ENCODE data around the gene VSTM4.
A peak's percentile ranks its signal among the peaks of the same experiment; 100 is the strongest.

The VSTM4 gene

DNA sequence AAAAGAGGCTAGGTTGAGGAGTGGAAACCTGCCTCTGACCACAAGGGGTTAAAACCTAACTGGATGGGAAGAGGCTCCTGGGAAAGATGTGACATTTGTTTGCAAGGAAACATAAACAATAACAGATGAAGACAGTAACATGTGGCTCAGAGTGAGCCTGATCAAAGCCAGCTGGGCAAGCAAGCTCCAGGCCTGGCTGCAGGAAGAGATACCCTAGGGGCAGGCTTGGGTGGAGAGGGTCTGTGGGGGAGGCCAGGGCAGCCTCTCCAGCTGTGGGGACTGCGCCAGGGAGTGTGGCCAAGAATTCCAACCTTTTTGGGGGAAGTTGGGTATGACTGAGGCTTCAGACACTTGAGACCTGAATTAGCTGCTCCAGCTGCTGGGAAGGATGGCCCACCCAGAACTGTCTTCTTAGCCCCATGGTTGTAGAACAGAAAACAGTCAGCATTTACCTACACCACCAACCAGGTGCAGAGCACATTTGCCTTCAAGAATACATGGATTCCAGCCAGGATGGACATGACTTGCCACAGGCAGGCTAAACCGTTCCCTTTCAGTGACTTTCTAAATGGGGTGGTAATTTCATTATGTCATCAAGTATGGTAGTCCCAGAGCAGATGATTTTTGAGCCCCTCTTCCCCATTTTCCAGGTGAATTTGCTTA, 28.9 kb upstream of the VSTM4 start:
- no peak overlapping the region for H3K4me3 ChIP-seq (ENCODE audit: low read length)
- no peak for DNase-seq (ENCODE audit: low read depth)
- TF ChIP-seq, protein P1, sequence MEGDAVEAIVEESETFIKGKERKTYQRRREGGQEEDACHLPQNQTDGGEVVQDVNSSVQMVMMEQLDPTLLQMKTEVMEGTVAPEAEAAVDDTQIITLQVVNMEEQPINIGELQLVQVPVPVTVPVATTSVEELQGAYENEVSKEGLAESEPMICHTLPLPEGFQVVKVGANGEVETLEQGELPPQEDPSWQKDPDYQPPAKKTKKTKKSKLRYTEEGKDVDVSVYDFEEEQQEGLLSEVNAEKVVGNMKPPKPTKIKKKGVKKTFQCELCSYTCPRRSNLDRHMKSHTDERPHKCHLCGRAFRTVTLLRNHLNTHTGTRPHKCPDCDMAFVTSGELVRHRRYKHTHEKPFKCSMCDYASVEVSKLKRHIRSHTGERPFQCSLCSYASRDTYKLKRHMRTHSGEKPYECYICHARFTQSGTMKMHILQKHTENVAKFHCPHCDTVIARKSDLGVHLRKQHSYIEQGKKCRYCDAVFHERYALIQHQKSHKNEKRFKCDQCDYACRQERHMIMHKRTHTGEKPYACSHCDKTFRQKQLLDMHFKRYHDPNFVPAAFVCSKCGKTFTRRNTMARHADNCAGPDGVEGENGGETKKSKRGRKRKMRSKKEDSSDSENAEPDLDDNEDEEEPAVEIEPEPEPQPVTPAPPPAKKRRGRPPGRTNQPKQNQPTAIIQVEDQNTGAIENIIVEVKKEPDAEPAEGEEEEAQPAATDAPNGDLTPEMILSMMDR (conservative IDR thresholded peaks at IDR 0.05; ENCODE audit: low read depth, low read length): no peak

DNA sequence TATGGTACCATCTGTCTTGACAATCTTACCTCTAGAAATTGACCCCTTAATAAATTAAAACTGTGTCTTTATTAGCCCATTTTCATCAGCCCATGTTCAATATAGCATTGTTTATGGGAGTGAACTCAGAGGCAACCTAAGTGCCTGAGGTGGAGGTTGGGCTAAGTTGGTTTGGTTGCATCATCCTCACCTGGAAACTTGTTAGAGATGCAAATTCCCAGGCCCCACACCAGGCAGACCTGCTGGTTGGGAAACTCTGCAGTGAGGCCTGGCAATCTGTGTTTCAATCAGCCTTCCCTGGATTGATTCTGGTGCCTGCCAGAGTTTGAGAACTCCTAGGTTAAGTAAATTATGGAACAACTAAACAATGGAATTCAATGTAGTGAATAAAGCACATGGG, 27.9 kb upstream of the VSTM4 start:
- TF ChIP-seq, protein P1 (conservative IDR thresholded peaks at IDR 0.05; ENCODE audit: low read depth, low read length): no peak
- no peak for DNase-seq (ENCODE audit: low read depth)
- no peak overlapping the region for H3K4me3 ChIP-seq (ENCODE audit: low read length)

DNA sequence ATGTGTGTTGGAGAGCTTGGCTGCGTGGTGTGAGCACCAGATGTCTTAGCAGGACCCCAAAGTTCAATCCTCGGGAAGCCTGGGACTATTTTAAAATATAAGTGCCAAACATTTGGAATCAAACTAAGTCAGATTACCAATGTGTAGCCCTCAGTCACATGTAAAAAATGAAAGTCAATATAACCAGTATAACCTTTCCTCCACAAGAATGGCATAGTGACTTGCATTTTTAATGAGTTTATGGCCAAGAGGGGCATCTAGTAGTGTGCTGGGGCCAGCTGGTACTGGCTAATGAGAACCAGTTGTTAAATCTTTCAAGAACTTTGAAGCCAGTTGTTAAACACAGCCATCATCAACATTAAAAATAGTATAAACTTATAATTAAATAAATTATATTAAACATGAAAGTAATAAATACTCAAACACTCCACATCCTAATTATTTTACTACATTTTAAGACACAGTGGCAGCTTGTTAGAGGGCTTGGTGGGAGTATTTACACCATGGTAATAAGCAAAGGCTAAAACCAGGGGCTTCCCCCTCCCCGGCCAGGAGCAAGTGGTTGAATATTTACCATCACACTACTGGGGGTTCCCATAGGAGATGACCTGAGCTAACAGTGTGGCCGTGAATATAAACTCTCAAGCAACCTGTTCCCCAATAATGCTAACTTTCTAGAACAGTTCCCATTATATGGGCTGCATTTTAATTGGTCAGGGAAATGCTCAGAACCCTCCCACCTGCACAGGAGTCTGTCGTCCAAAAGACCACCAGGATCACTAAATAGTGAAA, 26.4 kb upstream of the VSTM4 start:
- TF ChIP-seq, protein P1 (conservative IDR thresholded peaks at IDR 0.05; ENCODE audit: low read depth, low read length): no peak
- no peak overlapping the region for H3K4me3 ChIP-seq (ENCODE audit: low read length)
- DNase-seq (ENCODE audit: low read depth): no peak

DNA sequence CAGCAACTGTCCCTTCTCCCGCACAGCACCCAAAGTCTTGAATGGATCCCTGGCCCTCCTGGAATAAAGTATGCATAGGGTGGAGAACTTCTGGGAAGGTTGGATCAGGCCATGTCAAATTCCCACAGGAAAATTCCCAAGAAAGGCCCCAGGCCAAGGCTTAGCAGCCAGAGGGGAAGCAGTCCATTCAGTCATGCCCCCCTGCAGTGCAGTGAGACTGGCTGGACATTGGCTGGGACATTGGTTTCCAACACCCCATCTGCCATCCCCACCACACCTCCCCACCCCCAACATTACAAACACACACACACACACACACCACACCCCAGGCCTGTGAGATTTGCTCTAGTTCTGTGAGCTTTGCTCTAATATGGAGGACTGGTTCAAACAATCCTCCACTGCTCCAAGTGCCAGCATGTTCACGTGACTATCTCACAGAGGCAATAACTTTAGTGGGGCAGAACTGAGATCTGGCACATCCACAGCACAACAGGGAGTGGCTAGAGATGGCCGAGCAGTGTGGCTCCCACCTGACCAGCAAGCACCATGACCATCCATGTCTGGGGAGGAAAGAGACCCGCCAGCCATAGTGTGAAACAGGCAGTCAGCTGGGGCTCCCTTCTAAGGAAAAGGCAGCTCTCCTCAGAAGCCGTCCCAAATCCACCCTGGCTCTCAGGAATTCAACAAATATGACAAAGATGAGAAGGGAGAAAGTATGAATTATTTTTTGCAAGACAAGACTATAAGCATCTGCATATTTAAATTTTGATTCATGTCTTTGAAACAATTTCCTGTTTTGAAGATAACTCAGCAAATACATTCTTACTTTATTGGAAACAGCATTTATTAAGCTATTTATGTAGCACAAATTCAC, 25.2 kb upstream of the VSTM4 start:
- TF ChIP-seq, protein P1 (conservative IDR thresholded peaks at IDR 0.05; ENCODE audit: low read depth, low read length): no peak
- no peak for DNase-seq (ENCODE audit: low read depth)
- H3K4me3 ChIP-seq (ENCODE audit: low read length): no peak overlapping the region

DNA sequence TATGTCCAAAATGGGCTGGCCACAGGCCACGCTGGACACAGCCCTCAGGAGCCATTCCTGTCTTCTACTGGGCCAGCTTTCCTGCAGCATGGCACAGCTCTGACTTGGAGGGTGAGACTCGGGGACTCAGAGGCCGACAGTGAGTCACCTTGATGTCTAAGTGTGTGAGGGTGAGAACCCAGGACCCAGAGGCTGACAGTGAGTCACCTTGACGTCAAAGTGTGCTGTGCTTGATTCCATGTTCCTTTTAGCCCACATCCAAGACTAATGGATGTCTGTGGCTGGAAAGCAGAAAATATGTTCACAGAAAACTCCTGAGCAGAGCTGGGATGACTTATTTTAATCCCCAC, 24.5 kb upstream of the VSTM4 start:
- H3K4me3 ChIP-seq (ENCODE audit: low read length): no peak overlapping the region
- peak; percentile 77 for DNase-seq (ENCODE audit: low read depth)
- TF ChIP-seq, protein P1 (conservative IDR thresholded peaks at IDR 0.05; ENCODE audit: low read depth, low read length): no peak

DNA sequence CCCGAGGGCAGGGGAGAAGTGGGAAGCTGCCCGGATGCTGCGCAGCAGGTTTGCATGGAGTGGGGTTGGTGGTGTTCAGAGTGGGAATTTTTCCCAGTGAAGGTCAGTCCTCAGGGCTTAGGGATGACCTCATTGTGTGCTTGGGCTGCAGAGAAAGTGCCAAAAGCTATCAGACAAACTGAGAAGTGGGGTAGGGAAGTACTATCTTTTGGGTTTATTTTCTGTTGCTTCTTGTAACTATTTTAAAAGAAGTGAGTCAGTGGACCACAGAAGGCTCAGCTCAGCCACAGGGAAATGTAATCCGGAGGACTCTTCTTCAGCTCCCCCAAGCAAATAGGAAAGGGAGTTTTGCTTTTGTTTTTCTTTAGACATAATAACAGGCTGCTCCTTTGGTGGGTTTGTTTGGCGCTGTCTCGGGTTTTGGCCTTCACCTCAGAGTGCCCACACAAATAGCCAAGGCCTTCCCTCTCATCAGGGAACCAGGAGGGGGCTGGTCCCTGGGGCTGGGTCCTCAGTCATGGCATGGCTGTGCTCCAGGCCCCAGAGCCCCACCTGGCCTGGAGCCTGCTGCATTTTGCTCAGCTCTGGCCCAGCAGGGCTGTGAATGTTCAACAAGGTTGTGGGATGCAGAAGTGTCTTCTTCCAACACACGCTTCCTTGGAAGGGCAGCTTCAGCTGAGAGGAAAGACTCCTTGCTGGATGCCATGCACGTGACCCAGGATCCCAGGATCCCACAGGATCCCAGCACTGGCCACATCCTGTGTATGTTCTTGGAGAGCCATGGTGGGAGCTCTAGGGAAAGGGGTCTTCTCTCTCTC, 23.9 kb upstream of the VSTM4 start:
- TF ChIP-seq, protein P1 (conservative IDR thresholded peaks at IDR 0.05; ENCODE audit: low read depth, low read length): no peak
- DNase-seq (ENCODE audit: low read depth): no peak
- no peak overlapping the region for H3K4me3 ChIP-seq (ENCODE audit: low read length)
